ENCODE data around the gene RPL35. TPM values are rescaled to one million over a fixed set of nuclear protein-coding genes. Genes with fewer than 3 reads are reported as not detected.
A peak's percentile ranks its signal among the peaks of the same experiment; 100 is the strongest.
"Not testable (repeated sequence)": the region's sequence is repeated elsewhere in the genome, so short reads cannot be mapped to it uniquely, and the experiment has no call there.

RPL35 gene
- total RNA-seq, 1 donor from 2014 or later: 812 TPM

DNA sequence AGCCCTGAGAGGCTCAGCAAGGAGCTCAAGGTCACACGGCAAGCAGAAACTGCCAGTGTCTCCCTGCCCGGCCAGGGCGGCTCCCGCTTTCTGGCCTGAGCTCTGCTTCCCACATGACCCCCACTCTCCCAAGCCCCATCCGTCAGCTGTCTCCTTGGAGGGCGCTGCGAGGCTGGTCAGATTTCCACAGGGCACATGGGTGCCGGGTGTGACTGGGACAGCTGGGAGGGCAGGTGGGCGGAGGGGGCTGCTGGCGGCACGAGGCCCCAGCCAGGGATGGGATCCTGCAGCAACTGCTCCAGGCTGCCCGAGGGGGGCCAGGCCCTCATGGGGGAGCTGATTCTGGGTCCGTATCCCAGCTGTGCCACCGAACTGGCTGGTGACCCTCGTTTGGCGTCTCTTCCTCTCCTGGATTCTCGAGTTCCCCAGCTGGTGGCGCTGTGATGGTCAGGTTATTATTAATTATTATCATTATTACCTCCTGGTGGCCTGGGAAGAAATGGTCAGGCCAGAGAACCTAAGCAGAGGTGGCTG is 21.4 kb downstream of the RPL35 start:
- Histone ChIP-seq H3K4me3 (no peak overlapping the region), H3K36me3 (no peaks in the 10 kb centered on the region), H3K27me3 (ENCODE audit: low read depth) (no peaks in the 10 kb centered on the region), H3K4me1 (peaks cover 5% of the 10 kb centered on the region), H3K9me3 (no peaks in the 10 kb centered on the region), H3K27ac (no peak overlapping the region)
- ATAC-seq: peak in 1 of 2 donors; percentile 13
- intact Hi-C loops (cut with DNase I): no loop called here
- TF ChIP-seq CTCF (IDR thresholded peaks at IDR 0.05): peak; percentile 13
- DNase-seq: no peak

DNA sequence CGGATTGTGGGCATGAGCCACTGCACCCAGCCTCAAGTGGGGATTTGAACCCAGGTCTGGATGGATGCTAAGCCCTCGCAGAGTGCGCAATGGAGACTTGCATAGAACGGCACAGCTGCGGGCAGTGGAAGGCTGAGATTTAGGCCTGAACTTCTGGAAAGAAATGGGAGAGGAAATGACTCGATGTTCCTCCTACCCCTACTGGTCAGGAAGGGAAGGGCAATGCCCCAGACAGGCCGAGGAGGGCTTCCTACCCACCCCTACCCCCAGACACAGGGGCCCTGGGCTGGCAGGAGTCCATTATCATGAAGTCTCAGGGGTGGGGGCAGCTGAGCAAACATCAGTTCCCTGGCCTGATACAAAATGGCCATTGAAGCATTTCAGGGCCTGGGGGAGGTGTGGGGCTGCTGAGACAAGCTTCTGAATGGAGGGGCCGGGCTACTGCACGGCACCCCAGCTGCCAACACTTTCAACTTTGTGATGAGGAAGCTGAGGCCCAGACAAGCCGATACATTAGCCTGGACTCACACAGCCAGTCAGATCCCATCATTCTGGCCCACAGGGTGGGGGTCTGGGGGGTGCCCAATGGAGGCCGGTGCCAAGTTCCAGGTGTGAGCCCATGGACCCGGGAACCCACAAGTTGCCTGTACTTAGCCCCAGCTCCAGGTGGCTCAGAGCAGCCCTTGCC is 22.0 kb downstream of the RPL35 start:
- TF ChIP-seq CTCF (IDR thresholded peaks at IDR 0.05): peak; percentile 44
- Histone ChIP-seq H3K4me3 (no peak overlapping the region), H3K4me1 (peaks cover 11% of the 10 kb centered on the region), H3K36me3 (no peaks in the 10 kb centered on the region), H3K27me3 (ENCODE audit: low read depth) (no peaks in the 10 kb centered on the region), H3K27ac (no peak overlapping the region), H3K9me3 (no peaks in the 10 kb centered on the region)
- DNase-seq (no peak), ATAC-seq (peak; percentile 30 to 40)
- intact Hi-C loops (cut with DNase I): no loop called here

GRCh38 chr9:124838567-124839275 is 23.0 kb downstream of the RPL35 start:
- DNase-seq; H3K27me3 ChIP-seq (ENCODE audit: low read depth); H3K9me3 ChIP-seq; ATAC-seq; H3K27ac ChIP-seq; intact Hi-C loops (cut with DNase I); H3K36me3 ChIP-seq: not testable (repeated sequence)
- Histone ChIP-seq H3K4me1 (peaks cover 17% of the 10 kb centered on the region), H3K4me3 (peak overlapping the region; percentile 3)

GRCh38 chr9:124838132-124838531 is 23.6 kb downstream of the RPL35 start:
- ATAC-seq; H3K4me3 ChIP-seq; DNase-seq; H3K27ac ChIP-seq; intact Hi-C loops (cut with DNase I); H3K36me3 ChIP-seq; H3K27me3 ChIP-seq (ENCODE audit: low read depth); H3K9me3 ChIP-seq: not testable (repeated sequence)
- peaks cover 17% of the 10 kb centered on the region for H3K4me1 ChIP-seq

DNA sequence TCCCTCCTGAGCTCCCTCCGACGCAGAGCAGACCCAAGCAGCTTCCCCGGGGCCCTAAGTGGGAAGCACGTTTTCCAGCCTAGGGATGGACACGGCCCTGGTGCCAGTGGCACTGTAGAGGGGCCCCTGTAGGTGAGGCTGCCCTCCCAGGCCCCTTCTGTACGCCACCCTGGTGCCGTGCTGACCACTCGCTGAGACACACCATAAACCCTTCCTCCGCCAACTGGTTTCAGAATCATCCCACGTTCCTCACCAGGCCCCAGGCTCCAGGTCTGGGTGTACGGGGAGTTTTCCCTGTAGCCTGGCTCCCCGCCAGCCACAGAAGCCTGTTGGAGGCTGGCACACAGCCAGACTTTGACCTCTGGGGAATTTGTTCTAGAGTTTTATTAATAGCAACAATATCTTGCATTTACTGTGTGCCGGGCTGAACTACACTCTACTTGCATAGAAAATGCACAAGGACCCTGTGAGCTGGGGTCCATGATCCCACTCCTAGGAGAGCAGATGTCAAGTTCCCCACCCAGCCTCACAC is 26.7 kb downstream of the RPL35 start:
- no peaks in the 10 kb centered on the region for H3K36me3 ChIP-seq
- H3K4me1 ChIP-seq: peaks cover 35% of the 10 kb centered on the region
- no peak for TF ChIP-seq CTCF (IDR thresholded peaks at IDR 0.05)
- no peaks in the 10 kb centered on the region for H3K27me3 ChIP-seq (ENCODE audit: low read depth)
- peak; percentile 40 to 55 for ATAC-seq
- DNase-seq: no peak
- H3K9me3 ChIP-seq: no peaks in the 10 kb centered on the region
- intact Hi-C loops (cut with DNase I): no loop called here
- H3K27ac ChIP-seq: no peak overlapping the region
- H3K4me3 ChIP-seq: no peak overlapping the region

DNA sequence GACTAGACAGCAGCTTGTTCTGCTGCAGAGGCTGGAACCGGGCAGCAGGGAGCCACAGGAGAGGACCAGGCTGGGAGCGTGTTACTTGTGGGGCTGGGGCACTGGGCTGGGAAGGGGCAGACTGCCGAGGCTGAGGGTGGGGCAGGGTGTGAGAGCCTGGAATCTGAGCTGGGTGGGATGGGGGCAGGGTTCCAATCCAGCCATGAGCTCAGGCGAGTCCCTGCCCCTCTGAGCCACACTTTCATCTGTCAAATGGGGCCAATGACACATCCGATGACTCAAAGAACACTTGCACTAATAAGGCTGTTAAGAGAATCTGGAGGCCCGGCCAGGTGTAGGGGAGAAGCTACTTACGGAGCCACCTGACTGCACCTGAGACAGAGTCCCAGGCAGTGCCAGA is 27.2 kb downstream of the RPL35 start:
- no peak for TF ChIP-seq CTCF (IDR thresholded peaks at IDR 0.05)
- intact Hi-C loops (cut with DNase I): no loop called here
- H3K36me3 ChIP-seq: no peaks in the 10 kb centered on the region
- no peak overlapping the region for H3K27ac ChIP-seq
- ATAC-seq (peak; percentile 37 to 51), DNase-seq (no peak)
- H3K27me3 ChIP-seq (ENCODE audit: low read depth): no peaks in the 10 kb centered on the region
- H3K4me1 ChIP-seq: peaks cover 35% of the 10 kb centered on the region
- H3K4me3 ChIP-seq: no peak overlapping the region
- no peaks in the 10 kb centered on the region for H3K9me3 ChIP-seq

All from lower lobe of right lung (tissue), 2 donors.